Mucosa of descending colon (tissue), 3 donors: ENCODE measurements around the gene FOXN3. TPM values are rescaled to one million over a fixed set of nuclear protein-coding genes. Genes with fewer than 3 reads are reported as not detected.
A peak's percentile ranks its signal among the peaks of the same experiment; 100 is the strongest.

ENCODE experiments used
- ATAC-seq: fragments of 200-7000 bp; cut with Tn5 transposase; one replicate; pipeline ENCODE4 v1.9.1; 2020; ENCODE audit warnings: mild to moderate bottlenecking, moderate library complexity
- DNase-seq, 3 donors: peaks; one replicate each; pipeline ENCODE4 v3.0.0-alpha.2; 2020
- H3K36me3 ChIP-seq: fragments of 200-600 bp; one replicate; pipeline ENCODE4 v1.8.0; 2021; ENCODE audit warnings: low read depth, mild to moderate bottlenecking
- H3K4me1 ChIP-seq: fragments of 200-600 bp; one replicate; pipeline ENCODE4 v1.8.0; 2021; ENCODE audit warnings: low read depth, mild to moderate bottlenecking
- H3K4me3 ChIP-seq: fragments of 200-600 bp; one replicate; pipeline ENCODE4 v1.8.0; 2021; ENCODE audit warnings: mild to moderate bottlenecking
- H3K9me3 ChIP-seq: fragments of 200-600 bp; one replicate; pipeline ENCODE4 v1.8.0; 2021; ENCODE audit warnings: mild to moderate bottlenecking
- CTCF ChIP-seq: fragments of 200-600 bp; IDR thresholded peaks from one replicate; pipeline ENCODE4 v1.8.0; 2022; ENCODE audit warnings: antibody characterized with exemption, mild to moderate bottlenecking
- intact Hi-C, 2 donors: fragments of 100-400 bp; cut with DNase I in 1 of 2; cut with micrococcal nuclease in 1 of 2; formaldehyde crosslinking; loops; one replicate each; pipeline versions ENCODE4 v1.11.0 to v1.11.1; 2022; cut with DNase I, micrococcal nuclease
- total RNA-seq, 3 donors: library from RNA; stranded (reverse); fragmentation: NEBNext Ultra II Directional in 2 of 3; extraction: Animal tissue kit (Norgen Biotek cat#: 25700) in 2 of 3; gene quantifications; one replicate each; pipeline versions ENCODE4 v1.2.1 to v1.2.4, GENCODE V29; 2021 to 2023
- donor health status: DM: no; HTN: no; CAD: no; lungs with moderate emphysema.
- donor health status: DM: no; HTN: no; CAD: no.
- donor health status: DM: no; HTN: yes; CAD: no.

The FOXN3 gene
- total RNA-seq, 3 donors from 2014 or later = 77.4 to 154 (median 113) TPM

GRCh38 chr14:89304561-89304960 is 112.5 kb downstream of the FOXN3 start:
- DNase-seq (no peak), ATAC-seq (no peak)
- H3K9me3 ChIP-seq = no peaks in the 10 kb centered on the region
- TF ChIP-seq CTCF = no peak
- peaks cover 3% of the 10 kb centered on the region for H3K4me1 ChIP-seq
- intact Hi-C loops = no loop called here
- no peak overlapping the region for H3K4me3 ChIP-seq
- H3K36me3 ChIP-seq = no peaks in the 10 kb centered on the region

- Histone ChIP-seq H3K36me3 (no peaks in the 10 kb centered on the region), H3K4me1 (peaks cover 4% of the 10 kb centered on the region), H3K4me3 (no peak overlapping the region), H3K9me3 (no peaks in the 10 kb centered on the region)
- intact Hi-C loops = no loop called here
- no peak for TF ChIP-seq CTCF
- ATAC-seq (peak; percentile 76), DNase-seq (peak in 2 of 3 donors; percentile 51 to 63)
Observed at GRCh38 chr14:89303456-89304435, 113.3 kb downstream of the FOXN3 start.

- Histone ChIP-seq H3K36me3 (no peaks in the 10 kb centered on the region), H3K9me3 (no peaks in the 10 kb centered on the region), H3K4me3 (no peak overlapping the region), H3K4me1 (peaks cover 16% of the 10 kb centered on the region)
- intact Hi-C loops = no loop called here
- ATAC-seq (no peak), DNase-seq (no peak)
- TF ChIP-seq CTCF = no peak
Observed at GRCh38 chr14:89302396-89302950, 114.6 kb downstream of the FOXN3 start.

GRCh38 chr14:89299587-89299986 is 117.4 kb downstream of the FOXN3 start:
- DNase-seq (no peak), ATAC-seq (no peak)
- TF ChIP-seq CTCF = no peak
- no peak overlapping the region for H3K4me3 ChIP-seq
- peaks cover 14% of the 10 kb centered on the region for H3K4me1 ChIP-seq
- H3K36me3 ChIP-seq = no peaks in the 10 kb centered on the region
- intact Hi-C loops = no loop called here
- no peaks in the 10 kb centered on the region for H3K9me3 ChIP-seq

GRCh38 chr14:89298056-89298834 is 118.8 kb downstream of the FOXN3 start:
- intact Hi-C loops = no loop called here
- H3K36me3 ChIP-seq = no peaks in the 10 kb centered on the region
- peaks cover 14% of the 10 kb centered on the region for H3K4me1 ChIP-seq
- no peaks in the 10 kb centered on the region for H3K9me3 ChIP-seq
- no peak overlapping the region for H3K4me3 ChIP-seq
- ATAC-seq (peak; percentile 83), DNase-seq (no peak)
- no peak for TF ChIP-seq CTCF
